SK-N-SH (cell line): ENCODE results near the gene JAK1.

Source experiments
- SMC3 ChIP-seq: IDR thresholded peaks from 2 replicates; pipeline ENCODE4 v1.6.1; 2012; ENCODE audit warnings: low read depth, low read length, improper control_type of control experiment
- TF ChIP-seq, protein P1 (sequence below): fragments of 200-600 bp; sonication (generic); IDR thresholded peaks from 2 replicates; pipeline ENCODE4 v1.6.1; 2017; ENCODE audit warnings: antibody characterized with exemption, mild to moderate bottlenecking, moderate library complexity

GRCh38 chr1:64884261-64885040 is 81.9 kb downstream of the JAK1 start:
- TF ChIP-seq, protein P1, sequence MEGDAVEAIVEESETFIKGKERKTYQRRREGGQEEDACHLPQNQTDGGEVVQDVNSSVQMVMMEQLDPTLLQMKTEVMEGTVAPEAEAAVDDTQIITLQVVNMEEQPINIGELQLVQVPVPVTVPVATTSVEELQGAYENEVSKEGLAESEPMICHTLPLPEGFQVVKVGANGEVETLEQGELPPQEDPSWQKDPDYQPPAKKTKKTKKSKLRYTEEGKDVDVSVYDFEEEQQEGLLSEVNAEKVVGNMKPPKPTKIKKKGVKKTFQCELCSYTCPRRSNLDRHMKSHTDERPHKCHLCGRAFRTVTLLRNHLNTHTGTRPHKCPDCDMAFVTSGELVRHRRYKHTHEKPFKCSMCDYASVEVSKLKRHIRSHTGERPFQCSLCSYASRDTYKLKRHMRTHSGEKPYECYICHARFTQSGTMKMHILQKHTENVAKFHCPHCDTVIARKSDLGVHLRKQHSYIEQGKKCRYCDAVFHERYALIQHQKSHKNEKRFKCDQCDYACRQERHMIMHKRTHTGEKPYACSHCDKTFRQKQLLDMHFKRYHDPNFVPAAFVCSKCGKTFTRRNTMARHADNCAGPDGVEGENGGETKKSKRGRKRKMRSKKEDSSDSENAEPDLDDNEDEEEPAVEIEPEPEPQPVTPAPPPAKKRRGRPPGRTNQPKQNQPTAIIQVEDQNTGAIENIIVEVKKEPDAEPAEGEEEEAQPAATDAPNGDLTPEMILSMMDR: peak; percentile 12; the same call in 1 of the 2 replicates
- TF ChIP-seq SMC3: no peak
